Measurements from ENCODE around the gene CST11.

The CST11 gene

DNA sequence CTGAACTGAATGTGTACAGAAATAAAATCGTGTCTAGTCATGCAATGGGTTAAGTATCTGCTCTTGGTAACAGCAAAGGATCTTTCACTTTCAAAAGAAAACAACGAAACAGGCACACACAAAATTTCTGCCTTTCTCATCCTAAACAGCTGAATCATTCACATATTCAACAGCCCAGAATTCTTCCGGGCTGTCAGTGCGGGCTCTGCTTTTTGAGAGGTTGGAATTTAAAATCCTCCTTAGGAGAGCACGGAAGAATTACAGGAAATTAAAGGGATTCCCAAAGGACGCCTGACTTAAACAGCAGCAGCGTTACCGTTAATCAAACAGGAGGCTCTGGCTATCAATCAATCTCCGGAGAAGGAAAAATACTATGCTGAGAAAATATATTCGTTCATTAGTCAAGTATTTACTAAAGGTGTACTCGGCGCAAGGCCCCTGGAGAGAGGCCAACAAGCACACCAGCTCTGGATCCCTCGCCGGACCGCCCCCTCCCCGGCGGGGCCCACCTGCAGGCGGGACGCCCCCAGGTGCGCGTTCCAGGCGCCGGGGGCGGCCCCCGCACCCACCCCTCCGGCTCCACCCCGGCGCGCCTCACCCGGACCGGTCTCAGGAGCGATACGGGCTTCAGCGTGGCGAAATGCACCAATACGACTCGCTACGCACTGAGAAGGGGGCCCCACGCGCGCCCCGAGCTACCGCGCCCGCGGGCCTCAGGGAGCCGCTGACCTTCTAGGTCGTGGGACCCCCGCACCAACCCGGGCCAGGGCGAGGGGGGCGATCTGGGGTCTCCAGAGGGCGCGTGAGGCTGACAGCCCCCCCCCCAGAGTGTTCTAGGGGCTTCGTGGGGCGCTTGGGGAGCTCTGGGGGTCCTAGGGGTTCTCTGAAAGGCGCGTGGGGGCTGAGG, 32.4 kb downstream of the CST11 start:
- Histone ChIP-seq H2AFZ (ENCODE audit: low read depth) (peak overlapping the region; percentile 34; the same call in 1 of the 2 replicates), H3K9ac (peak overlapping the region; percentile 67), H3K27ac (peak overlapping the region; percentile 71), H3K36me3 (ENCODE audit: insufficient read depth) (no peaks in the 10 kb centered on the region), H3K4me2 (peak overlapping the region; percentile 78), H3K79me2 (ENCODE audit: insufficient read depth, low read depth) (peaks cover 31% of the 10 kb centered on the region; the same call in 1 of the 2 replicates), H4K20me1 (ENCODE audit: insufficient read depth) (no peaks in the 10 kb centered on the region), H3K4me3 (IDR thresholded peaks at IDR 0.05; ENCODE audit: insufficient read depth, low read depth, low read length) (no peak overlapping the region), H3K27me3 (ENCODE audit: insufficient read depth, low read depth) (no peaks in the 10 kb centered on the region), H3K4me1 (ENCODE audit: low read depth, poor library complexity, severe bottlenecking) (peaks cover 22% of the 10 kb centered on the region)
- TF ChIP-seq, protein P1, sequence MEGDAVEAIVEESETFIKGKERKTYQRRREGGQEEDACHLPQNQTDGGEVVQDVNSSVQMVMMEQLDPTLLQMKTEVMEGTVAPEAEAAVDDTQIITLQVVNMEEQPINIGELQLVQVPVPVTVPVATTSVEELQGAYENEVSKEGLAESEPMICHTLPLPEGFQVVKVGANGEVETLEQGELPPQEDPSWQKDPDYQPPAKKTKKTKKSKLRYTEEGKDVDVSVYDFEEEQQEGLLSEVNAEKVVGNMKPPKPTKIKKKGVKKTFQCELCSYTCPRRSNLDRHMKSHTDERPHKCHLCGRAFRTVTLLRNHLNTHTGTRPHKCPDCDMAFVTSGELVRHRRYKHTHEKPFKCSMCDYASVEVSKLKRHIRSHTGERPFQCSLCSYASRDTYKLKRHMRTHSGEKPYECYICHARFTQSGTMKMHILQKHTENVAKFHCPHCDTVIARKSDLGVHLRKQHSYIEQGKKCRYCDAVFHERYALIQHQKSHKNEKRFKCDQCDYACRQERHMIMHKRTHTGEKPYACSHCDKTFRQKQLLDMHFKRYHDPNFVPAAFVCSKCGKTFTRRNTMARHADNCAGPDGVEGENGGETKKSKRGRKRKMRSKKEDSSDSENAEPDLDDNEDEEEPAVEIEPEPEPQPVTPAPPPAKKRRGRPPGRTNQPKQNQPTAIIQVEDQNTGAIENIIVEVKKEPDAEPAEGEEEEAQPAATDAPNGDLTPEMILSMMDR (conservative IDR thresholded peaks at IDR 0.05; ENCODE audit: low read depth, low read length) = no peak

DNA sequence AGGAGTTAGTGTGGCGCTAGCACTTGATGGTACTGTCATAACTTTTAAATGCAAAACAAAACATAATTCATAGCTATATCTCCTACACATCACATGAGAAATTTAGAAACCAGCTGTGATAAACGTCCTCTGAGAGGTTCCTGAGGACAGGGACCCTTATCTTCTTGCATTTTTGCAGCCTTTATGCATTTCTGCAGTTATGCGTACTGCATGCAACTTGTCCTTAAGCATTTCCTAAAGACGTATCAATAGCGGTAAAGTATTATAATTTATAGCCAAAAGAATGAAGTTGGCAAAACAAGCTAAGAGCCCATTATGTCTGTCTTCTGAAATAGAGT, 33.0 kb downstream of the CST11 start:
- no peak overlapping the region for H2AFZ ChIP-seq (ENCODE audit: low read depth)

DNA sequence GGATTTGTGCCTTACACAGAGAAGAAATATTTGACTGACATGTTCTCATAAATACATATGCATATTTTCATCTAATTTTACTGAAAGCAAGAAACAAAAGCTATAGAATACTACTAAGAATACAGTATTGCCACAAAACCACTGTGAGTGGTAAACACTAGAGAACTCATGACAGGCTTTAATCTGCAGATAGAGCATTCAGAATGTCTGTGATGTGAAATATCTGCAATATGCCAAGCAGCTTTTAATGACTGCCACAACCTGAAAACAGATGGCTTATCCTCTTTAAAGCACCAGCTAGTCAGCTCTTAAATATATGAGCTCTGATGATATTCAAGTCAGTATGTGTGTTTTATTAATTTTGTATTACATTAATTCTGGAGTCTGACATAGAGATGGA, 34.8 kb downstream of the CST11 start:
- Histone ChIP-seq H3K79me2 (ENCODE audit: insufficient read depth, low read depth) (peaks cover 44% of the 10 kb centered on the region; the same call in 1 of the 2 replicates), H3K27ac (no peak overlapping the region), H3K27me3 (ENCODE audit: insufficient read depth, low read depth) (no peaks in the 10 kb centered on the region), H3K4me2 (no peak overlapping the region), H2AFZ (ENCODE audit: low read depth) (no peak overlapping the region), H3K4me1 (ENCODE audit: low read depth, poor library complexity, severe bottlenecking) (peaks cover 29% of the 10 kb centered on the region), H4K20me1 (ENCODE audit: insufficient read depth) (no peaks in the 10 kb centered on the region), H3K9ac (no peak overlapping the region), H3K4me3 (IDR thresholded peaks at IDR 0.05; ENCODE audit: insufficient read depth, low read depth, low read length) (no peak overlapping the region), H3K36me3 (ENCODE audit: insufficient read depth) (no peaks in the 10 kb centered on the region)
- TF ChIP-seq, protein P1 (conservative IDR thresholded peaks at IDR 0.05; ENCODE audit: low read depth, low read length) = no peak

More for the DNA sequence above, 33.0 kb downstream of the CST11 start:
- TF ChIP-seq, protein P1 (conservative IDR thresholded peaks at IDR 0.05; ENCODE audit: low read depth, low read length) = no peak
- Histone ChIP-seq H3K9ac (peak overlapping the region; percentile 67; the same call in 1 of the 2 replicates), H3K4me3 (IDR thresholded peaks at IDR 0.05; ENCODE audit: insufficient read depth, low read depth, low read length) (no peak overlapping the region), H3K79me2 (ENCODE audit: insufficient read depth, low read depth) (peaks cover 33% of the 10 kb centered on the region; the same call in 1 of the 2 replicates), H3K4me2 (peak overlapping the region; percentile 78), H4K20me1 (ENCODE audit: insufficient read depth) (no peaks in the 10 kb centered on the region), H3K4me1 (ENCODE audit: low read depth, poor library complexity, severe bottlenecking) (peaks cover 22% of the 10 kb centered on the region), H3K36me3 (ENCODE audit: insufficient read depth) (no peaks in the 10 kb centered on the region), H3K27me3 (ENCODE audit: insufficient read depth, low read depth) (no peaks in the 10 kb centered on the region), H3K27ac (peak overlapping the region; percentile 71; the same call in 1 of the 2 replicates)

DNA sequence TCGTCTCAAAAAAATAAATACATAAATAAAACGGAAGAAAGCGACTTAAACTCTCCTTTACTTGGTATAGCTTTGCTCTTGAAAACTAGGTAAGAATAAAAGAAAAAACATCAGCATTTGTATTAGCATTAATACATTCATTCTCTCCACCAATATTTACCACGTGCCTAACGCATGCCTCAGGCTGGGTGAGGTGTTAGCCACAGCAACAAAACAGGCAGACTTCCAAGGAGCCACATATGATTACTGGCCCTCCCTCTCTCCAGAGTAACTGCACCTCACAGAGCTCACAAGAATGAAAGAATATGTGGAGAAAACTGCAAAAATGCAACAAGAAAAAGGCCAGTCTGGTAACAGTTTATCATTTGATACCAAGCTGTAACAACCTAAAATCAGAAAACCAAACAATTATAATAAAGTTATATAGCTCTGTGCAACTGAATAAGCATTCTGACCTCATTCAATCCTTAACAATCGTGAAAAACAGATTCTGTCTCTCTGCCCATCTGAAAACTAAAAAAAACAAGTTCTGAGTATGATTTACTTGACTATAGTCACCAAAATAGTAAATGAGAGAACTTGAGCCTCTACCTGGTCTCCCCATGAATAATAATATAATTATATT, 36.6 kb downstream of the CST11 start:
- H4K20me1 ChIP-seq (ENCODE audit: insufficient read depth) = no peaks in the 10 kb centered on the region
- no peaks in the 10 kb centered on the region for H3K36me3 ChIP-seq (ENCODE audit: insufficient read depth)
- no peak overlapping the region for H3K27ac ChIP-seq
- H3K4me3 ChIP-seq (IDR thresholded peaks at IDR 0.05; ENCODE audit: insufficient read depth, low read depth, low read length) = no peak overlapping the region
- H3K4me1 ChIP-seq (ENCODE audit: low read depth, poor library complexity, severe bottlenecking) = peaks cover 25% of the 10 kb centered on the region
- TF ChIP-seq, protein P1 (conservative IDR thresholded peaks at IDR 0.05; ENCODE audit: low read depth, low read length) = no peak
- H3K27me3 ChIP-seq (ENCODE audit: insufficient read depth, low read depth) = no peaks in the 10 kb centered on the region
- H2AFZ ChIP-seq (ENCODE audit: low read depth) = no peak overlapping the region
- peaks cover 52% of the 10 kb centered on the region; the same call in 1 of the 2 replicates for H3K79me2 ChIP-seq (ENCODE audit: insufficient read depth, low read depth)
- H3K4me2 ChIP-seq = no peak overlapping the region
- no peak overlapping the region for H3K9ac ChIP-seq
